ENCODE data around the gene EID2. TPM values are rescaled to one million over a fixed set of nuclear protein-coding genes. Genes with fewer than 3 reads are reported as not detected.

Gene EID2
- total and polyA plus RNA-seq, 2 donors (not counting 3 experiments of a cell fraction or from before 2014, with no cell fraction given), result 6.6 to 17.4 TPM

DNA sequence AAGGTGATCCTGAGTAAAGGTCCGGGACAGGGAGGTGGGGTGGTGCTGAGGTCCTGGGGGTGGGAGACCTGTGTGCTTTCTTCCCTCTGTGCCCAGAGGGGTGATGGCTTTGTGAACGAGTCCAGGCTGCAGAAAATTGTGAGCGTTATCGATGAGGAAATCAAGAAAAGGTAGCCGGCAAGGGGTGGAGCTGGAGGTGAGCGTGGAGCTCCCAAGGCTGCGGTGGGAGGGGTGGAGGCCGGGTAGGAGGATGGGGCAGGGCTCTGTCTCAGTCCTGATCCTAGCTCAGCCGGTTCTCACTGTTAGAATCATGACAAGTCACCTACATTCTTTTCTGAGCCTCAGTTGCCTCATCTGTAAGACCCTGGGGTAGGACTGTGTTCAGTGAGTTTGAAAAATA lies 21.0 kb downstream of the EID2 start:
- POLR2A ChIA-PET, result interaction anchor here (0.6 kb wide), 1 partner anchor 57 kb away, joined by 4 read pairs; no protein-coding TSS in a partner anchor

More for the DNA sequence above, 21.0 kb downstream of the EID2 start:
- no peaks in the 10 kb centered on the region for H4K20me1 ChIP-seq (replicated peaks; ENCODE audit: control insufficient read depth, extremely low read depth, insufficient read depth, low read length)
- H3K36me3 ChIP-seq (ENCODE audit: control insufficient read depth in 2 of 2, extremely low read depth in 1 of 2, insufficient read depth in 2 of 2, low read length in 2 of 2), result no peaks in the 10 kb centered on the region
- H3K9me3 ChIP-seq (replicated peaks; ENCODE audit: control insufficient read depth, insufficient read depth, low read length), result no peaks in the 10 kb centered on the region
- CTCF ChIA-PET, result interaction anchor here (1.2 to 1.8 kb wide), 3 partner anchors 13 to 16 kb away, joined by 3 to 7 read pairs (median 4); partner anchors contain the start of gene EID2B
- no peaks in the 10 kb centered on the region for H3K79me2 ChIP-seq (ENCODE audit: control insufficient read depth, insufficient read depth, low read length)
- no peaks in the 10 kb centered on the region for H3K9me1 ChIP-seq (replicated peaks; ENCODE audit: control insufficient read depth, extremely low read depth, insufficient read depth, low read length)
- H3K4me1 ChIP-seq (ENCODE audit: control insufficient read depth, extremely low read depth, insufficient read depth, low read length), result no peaks in the 10 kb centered on the region
- H3K9ac ChIP-seq (replicated peaks; ENCODE audit: extremely low read depth, insufficient read depth, low read length), result no peak overlapping the region
- DNase-seq (ENCODE audit: low read depth, low spot score) (no peak), FAIRE-seq (no peak)
- intact Hi-C loops (cut with micrococcal nuclease) (no loop called here), dilution Hi-C loops (cut with MboI; ENCODE audit: extremely low pct_ligation_motif_present, low sequenced_read_pairs) (no loop called here)
- H3K27ac ChIP-seq (ENCODE audit: insufficient read depth, low read depth, low read length), result no peak overlapping the region
- peaks cover 33 to 38% of the 10 kb centered on the region in 2 experiments for H3K27me3 ChIP-seq (ENCODE audit: control insufficient read depth in 2 of 2, insufficient read depth in 2 of 2, low read length in 2 of 2)
- no peak overlapping the region for H2AFZ ChIP-seq (ENCODE audit: low read depth, low read length)
- no peak overlapping the region for H3K4me2 ChIP-seq (ENCODE audit: insufficient read depth, low read length)
- TF ChIP-seq EZH2 (IDR thresholded peaks at IDR 0.05; ENCODE audit: borderline replicate concordance, low read depth, low read length, severe bottlenecking) (no peak), JUN (IDR thresholded peaks at IDR 0.05; ENCODE audit: borderline replicate concordance, insufficient read depth, insufficient read length, low read depth) (no peak), FOS (IDR thresholded peaks at IDR 0.05; ENCODE audit: borderline replicate concordance, insufficient read depth, low read length) (no peak), MYC (IDR thresholded peaks at IDR 0.05; ENCODE audit: low read depth, low read length) (no peak), POLR2A (IDR thresholded peaks at IDR 0.05; ENCODE audit: low read depth, low read length) (no peak), GATA2 (IDR thresholded peaks at IDR 0.05; ENCODE audit: insufficient read depth, insufficient read length, low read depth, low read length) (no peak), POLR2AphosphoS5 (IDR thresholded peaks at IDR 0.05; ENCODE audit: insufficient read depth, low read depth, low read length) (no peak)
- TF ChIP-seq, protein P1, sequence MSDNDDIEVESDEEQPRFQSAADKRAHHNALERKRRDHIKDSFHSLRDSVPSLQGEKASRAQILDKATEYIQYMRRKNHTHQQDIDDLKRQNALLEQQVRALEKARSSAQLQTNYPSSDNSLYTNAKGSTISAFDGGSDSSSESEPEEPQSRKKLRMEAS (IDR thresholded peaks at IDR 0.05; ENCODE audit: insufficient read depth, insufficient read length), result no peak
- TF ChIP-seq, protein P2, sequence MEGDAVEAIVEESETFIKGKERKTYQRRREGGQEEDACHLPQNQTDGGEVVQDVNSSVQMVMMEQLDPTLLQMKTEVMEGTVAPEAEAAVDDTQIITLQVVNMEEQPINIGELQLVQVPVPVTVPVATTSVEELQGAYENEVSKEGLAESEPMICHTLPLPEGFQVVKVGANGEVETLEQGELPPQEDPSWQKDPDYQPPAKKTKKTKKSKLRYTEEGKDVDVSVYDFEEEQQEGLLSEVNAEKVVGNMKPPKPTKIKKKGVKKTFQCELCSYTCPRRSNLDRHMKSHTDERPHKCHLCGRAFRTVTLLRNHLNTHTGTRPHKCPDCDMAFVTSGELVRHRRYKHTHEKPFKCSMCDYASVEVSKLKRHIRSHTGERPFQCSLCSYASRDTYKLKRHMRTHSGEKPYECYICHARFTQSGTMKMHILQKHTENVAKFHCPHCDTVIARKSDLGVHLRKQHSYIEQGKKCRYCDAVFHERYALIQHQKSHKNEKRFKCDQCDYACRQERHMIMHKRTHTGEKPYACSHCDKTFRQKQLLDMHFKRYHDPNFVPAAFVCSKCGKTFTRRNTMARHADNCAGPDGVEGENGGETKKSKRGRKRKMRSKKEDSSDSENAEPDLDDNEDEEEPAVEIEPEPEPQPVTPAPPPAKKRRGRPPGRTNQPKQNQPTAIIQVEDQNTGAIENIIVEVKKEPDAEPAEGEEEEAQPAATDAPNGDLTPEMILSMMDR (IDR thresholded peaks at IDR 0.05; ENCODE audit: extremely low read depth in 1 of 2, insufficient read depth in 1 of 2, low read depth in 1 of 2, low read length in 2 of 2), result no peak
- no peak overlapping the region for H3K4me3 ChIP-seq (replicated peaks in 1 of 3; ENCODE audit: insufficient read depth in 1 of 3, low read depth in 1 of 3, low read length in 3 of 3)
- no TSS peak for BruUV-seq (replicated peaks)
